Right renal pelvis (tissue), 4 donors: ENCODE results near the gene SCGB3A1. TPM values are rescaled to one million over a fixed set of nuclear protein-coding genes. Genes with fewer than 3 reads are reported as not detected.

ENCODE experiments used
- DNase-seq, 4 donors: peaks; one replicate each; pipeline ENCODE4 v3.0.0-alpha.2; 2013; ENCODE audit warnings: low read depth in 4 of 4, low spot score in 3 of 4, missing footprints in 1 of 4
- polyA plus RNA-seq, 4 donors: library from polyadenylated mRNA; unstranded; fragments of 120-200 nt; gene quantifications; one replicate each; pipeline ENCODE4 v1.2.1, GENCODE V29; 2013; ENCODE audit not compliant: insufficient read length in 4 of 4

Gene SCGB3A1
- polyA plus RNA-seq, 4 donors = 1.3 to 2.4 (median 1.6) TPM

DNA sequence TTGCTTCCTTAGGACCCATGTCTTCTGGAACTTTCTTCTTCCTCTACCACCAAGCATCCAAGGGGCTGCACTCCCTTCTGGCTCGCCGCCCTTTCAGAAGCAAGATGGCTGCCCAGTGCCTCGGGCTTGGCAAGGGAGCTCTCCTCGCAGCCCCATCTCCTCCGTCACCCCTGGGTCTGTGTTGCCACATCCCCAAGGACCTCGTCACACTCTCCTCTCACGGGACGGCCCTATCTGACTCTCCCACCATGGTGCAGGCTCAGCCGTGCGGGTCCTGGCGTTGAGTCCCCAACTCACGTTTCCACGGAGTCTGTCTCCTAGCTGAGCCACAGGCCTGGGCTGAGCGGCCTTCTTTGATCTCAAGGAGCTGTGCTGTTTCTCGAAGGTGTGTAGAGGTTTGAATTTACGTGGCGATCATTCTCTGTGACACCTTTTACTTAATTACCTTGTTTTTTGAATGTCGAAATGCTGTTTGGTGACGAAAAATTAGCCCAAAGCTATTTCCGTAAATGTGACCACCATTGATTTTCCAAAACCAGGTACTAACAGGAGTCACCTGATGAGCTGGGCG, 15.0 kb upstream of the SCGB3A1 start:
- DNase-seq = no peak

DNA sequence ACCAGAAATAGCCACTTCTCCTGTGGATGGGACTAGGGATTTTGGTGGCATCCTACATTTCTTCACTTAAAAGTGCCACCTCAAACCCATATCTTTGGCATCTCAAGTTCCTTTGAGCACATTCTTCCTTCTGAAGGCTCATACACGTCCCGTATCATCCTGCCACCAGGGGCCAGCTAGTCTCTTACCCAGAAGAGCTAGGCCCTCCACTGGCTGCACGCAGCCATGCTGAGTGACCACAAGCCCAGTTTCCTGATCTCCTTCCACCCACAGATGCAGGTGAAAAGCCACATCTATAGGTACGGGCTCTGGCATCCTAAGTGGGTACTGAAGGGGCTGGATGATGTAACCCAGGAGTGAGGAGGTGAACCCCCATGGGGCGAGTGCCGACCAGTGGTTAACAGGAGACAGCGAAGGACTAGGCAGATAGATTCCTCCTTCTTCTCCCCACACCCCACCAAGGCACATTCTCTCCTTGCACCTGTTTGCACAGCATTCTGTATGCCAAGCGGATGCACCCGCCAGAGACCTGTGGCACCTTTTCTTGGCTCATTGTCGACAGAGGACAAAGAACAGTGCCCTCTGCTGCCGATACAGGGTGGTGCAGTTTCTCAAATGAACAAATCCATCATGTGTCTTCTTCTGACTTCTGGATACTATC, 14.4 kb upstream of the SCGB3A1 start:
- no peak for DNase-seq

DNA sequence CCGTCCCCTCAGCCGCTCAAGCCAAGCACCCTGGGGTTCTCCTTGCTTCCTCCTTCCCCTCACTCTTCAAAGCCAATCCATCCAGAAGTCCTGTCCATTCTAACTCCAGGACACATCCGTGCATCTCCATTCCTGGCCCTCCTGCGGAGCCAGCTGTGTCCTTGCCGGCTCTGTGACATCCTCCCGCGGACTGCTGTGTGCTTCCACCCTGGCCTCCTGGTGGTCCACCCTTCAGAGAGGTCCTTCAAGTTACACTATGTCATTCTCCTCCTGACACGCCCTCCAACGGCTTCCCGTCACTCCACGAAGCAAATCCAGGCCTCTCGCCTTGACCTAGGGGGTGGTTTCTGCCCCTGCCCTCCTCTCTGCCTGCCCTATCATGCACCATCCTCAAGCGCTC, 13.0 kb upstream of the SCGB3A1 start:
- DNase-seq = no peak

DNA sequence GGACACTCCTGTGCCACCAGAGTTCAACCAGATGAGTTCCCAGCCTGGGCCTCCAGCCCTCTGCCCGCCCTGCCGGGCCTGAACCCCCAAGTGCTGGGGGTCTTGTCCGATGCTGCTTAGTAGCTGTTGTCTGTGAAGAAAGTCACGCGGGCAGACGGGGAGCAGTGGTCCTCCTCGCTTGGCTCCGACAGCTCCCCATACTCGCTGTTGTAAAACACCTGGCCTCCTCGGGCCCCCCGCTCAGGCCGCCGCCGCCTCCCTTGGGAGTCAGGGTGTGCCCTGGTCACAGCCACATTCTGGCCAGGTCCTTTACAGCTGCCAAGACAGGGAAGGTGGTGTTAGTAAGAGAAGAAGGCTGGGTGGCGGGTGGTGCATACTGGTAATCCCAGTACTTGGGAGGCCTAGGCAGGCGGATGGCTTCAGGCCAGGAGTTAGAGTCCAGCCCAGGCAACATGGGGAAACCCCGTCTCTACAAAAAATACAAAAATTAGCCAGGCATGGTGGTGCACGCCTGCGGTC, 11.8 kb upstream of the SCGB3A1 start:
- DNase-seq = no peak

DNA sequence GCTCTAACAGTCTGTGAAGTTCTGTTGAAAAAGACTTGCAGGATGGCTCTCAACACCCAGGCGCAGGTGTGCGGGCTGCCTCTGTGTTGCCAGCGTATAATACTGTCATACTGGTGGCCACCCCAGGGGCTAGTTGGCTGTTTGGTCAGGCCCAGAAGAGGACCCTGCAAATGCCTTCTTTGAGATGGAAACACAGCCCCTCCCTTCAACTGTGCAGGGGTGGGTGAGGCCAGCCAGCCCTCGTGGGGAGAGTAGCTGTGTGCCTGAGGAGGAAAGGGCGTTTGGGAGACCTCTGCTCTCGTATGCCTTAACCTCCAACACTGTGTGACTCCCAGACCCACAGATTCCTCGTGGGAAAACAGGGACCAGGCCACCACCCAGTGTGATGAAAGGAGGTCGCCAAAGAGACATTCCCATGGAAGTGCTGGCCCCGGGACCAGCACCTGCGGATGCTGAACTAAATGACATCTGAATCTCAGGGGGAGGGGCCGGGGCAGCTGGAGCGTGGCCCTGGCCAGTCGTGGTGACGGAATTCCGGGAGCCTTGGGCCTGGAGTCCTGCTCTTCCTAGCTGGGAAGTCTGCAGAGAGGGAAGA, 11.3 kb upstream of the SCGB3A1 start:
- no peak for DNase-seq

DNA sequence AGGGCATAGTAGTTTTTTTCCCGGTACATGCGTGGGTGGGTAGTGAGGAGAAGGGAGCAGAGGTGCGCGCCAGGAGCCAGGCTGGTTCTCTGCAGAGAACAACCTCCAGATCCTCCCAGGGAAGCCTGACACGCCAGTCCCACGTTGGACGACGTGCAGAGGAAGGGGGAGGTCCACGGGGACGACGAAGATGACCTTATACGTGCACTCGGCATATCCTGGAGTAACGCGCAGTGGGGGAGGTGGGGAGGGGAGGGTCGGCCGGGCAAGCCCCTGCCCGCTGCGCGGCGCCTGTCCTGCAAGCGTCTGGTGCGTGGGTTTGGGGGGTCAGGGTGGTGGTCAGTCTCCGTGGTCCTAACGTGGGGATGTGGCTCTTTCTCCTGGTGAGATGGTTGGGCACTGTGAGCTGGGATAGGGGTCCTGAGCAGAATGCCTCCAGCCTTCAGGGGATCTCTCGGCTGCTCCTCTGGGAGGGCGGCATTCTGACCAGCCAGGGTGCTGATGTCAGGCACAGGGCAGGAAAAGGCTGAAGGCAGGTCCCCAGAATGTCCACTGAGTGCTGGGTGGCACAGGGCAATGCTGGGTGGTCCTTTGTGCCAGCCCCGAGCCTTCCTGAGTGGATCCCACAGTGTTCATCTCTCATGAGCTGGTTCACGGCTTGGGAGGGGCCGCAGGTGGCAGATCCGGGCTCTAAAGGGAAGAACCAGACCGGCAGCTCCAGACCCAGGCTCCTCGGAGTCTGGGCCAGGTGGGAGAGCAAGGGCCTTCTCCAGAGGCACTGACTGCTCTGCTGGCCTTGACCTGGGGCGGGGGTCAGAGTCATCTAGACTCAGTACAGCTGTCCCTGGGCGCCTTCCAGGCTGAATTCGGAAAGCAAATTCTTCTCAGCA, 10.5 kb upstream of the SCGB3A1 start:
- no peak for DNase-seq

DNA sequence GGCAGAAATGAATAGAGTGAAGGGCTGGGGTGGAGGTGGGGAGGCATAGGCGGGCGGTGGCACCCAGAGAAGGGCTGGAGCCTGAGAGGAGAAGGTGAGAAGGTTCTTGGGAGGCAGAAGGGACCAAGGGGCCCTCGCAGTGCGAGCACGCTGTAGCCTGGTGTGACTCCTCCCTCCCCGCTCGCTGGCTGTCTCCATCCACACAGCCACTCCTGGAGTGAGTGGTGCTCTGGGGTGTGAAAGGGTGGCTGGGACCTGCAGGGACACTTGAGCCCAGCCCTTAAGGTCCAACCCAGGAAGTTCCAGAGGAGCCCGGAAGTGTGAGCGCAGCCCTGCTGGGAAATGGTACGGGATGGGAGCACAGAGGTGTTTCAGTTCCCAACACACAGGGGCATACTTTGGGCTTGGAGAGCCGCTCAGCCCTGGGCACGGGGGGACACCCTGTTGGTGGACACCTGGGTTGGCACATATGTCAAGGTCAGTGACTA, 9.3 kb upstream of the SCGB3A1 start:
- no peak for DNase-seq

DNA sequence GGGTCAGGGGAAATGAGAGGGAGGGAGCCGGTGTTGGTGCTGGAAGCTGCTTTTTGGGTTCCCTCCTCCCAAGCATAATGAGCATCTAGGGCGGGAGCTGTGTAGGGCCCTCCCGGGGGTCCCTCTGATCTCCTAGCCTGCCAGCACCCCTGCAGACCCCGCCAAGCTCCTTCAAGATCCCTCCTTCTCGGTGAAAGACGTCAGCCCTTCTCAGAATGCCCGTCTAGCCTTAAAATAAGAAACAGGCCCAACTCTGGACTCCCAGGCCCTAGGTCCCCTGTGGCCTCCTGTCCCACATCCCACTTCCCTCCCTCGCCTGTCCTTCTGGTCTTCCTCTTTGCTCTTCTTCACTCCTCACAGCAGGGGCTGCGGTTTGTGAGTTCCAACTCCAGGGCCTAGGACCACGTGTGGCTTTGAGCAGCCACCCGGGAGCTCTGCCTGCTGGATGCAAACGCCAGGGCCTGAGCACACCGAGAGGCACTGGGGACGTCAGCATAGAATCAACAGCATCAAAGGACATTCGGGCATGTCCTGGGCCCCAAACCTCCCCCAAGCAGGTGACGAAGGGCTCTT, 8.8 kb upstream of the SCGB3A1 start:
- no peak for DNase-seq

DNA sequence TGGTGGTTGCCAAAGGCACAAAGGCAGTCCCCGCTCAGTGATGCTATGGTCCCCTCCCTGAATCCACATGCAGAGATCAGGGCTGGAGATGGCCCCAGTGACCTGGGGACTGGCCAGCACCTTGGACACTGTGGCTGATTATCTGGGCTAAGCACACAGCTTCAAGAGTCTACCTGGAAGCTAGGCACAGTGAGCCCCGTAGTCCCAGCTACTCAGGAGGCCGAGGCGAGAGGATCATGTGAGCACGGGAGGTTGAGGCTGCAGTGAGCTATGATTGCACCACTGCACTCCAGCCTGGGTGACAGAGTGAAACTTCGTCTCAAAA, 8.3 kb upstream of the SCGB3A1 start:
- DNase-seq = no peak

DNA sequence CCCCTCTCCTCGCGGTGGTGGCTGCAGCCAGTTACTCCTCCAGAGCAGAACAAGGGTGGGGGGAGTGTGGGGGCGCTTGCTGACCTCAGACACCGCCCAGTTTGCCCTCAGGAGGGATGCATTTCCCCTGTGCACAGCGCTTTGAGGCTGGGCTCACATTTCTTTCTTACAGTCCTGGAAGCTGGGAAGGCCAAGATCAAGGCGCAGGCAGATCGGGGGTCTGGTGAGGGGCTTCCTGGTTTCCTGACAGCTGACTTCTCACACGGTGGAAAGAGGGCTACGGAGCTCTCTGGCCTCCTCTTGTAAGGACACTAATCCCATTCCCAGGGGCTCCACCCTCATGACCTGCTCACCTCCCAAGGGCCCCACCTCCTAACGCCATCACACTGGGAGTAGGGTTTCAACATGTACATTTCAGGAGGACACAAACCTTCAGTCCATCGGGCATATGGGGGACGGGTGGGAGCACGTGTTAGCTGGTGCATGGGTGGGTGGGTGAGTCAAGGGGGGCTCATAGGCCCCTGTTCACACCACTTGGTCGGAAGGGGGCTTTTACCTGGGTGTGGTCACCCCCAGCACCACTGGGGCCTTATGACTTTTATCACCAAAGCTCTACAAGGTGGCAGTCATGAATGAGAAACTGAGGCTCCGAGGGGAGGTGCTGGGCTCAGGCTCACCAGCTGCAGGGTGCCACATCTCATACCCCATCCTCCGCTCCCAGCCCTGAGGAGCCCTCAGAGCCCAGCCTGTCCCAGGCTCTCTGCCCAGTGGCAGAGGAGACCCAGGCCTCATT, 7.7 kb upstream of the SCGB3A1 start:
- no peak for DNase-seq

DNA sequence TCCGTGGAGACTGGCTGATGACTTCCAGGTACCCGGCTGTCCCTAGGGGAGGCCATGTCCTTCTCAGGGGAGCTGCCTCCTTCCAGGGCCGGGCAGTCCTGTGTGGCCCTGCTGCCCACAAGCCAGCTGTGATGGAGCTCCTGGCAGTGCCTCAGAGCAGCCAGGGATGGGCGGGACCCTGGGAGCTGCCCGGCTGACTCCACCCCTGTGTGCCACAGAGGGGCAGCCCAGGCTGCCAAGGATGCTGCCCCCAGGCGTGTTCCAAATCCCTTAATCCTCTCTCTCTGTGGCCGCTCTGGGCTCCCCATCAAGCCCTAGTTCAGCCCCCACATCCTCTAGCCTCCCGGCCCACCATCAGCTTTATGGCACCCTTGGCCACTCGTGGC, 7.0 kb upstream of the SCGB3A1 start:
- DNase-seq = no peak

DNA sequence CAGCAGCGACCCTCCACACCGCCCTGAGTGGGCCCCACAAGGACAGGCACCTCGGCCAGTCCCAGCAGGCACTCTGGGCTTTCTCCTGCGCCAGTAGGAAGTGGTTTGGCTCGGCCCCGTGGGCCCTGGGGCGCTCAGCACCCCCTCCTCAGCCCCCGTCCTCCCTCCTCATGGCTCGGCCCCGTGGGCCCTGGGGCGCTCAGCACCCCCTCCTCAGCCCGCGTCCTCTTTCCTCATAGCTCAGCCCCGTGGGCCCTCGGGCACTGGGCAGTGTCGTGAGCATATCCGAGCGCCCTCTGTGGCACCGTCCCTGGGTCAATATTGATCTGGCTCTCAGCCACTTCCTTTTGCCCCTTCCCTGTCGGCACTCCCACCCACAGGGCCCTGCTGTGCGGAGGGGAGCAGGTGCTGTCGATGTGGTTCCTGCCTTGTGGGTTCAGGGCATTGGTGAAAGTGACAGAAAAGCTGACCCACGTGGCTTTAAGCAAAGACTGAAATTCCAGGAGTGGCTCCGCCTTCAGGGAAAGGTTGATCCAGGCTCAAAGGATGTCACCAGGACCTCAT, 5.5 kb upstream of the SCGB3A1 start:
- no peak for DNase-seq

DNA sequence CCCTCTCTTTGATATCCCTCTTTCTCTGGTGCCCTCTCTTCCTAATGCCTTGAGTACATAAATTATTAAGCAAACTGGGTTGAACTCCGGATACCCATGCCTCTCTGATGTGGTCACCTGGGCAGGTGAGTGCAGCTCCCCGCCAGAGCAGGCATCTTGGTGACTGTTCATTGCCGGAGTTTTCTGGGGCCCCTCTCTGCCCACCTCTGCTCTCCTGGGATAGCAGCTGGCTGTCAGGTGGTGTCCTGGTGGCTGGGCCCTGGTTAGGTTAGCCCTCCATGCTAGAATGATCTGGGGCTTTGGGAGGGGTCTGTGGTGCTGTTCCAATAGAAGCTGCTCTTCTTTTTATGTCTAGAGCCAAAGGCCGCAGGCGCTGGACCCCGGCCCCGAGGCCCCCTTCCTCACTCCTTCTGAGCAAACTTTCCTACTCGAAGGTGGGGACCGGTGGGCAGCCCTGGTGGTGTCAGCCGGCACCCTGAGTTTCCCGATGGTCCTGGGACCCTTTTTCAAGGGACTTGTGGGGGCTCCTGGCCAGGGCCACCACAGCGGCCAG, 4.9 kb upstream of the SCGB3A1 start:
- DNase-seq = no peak

DNA sequence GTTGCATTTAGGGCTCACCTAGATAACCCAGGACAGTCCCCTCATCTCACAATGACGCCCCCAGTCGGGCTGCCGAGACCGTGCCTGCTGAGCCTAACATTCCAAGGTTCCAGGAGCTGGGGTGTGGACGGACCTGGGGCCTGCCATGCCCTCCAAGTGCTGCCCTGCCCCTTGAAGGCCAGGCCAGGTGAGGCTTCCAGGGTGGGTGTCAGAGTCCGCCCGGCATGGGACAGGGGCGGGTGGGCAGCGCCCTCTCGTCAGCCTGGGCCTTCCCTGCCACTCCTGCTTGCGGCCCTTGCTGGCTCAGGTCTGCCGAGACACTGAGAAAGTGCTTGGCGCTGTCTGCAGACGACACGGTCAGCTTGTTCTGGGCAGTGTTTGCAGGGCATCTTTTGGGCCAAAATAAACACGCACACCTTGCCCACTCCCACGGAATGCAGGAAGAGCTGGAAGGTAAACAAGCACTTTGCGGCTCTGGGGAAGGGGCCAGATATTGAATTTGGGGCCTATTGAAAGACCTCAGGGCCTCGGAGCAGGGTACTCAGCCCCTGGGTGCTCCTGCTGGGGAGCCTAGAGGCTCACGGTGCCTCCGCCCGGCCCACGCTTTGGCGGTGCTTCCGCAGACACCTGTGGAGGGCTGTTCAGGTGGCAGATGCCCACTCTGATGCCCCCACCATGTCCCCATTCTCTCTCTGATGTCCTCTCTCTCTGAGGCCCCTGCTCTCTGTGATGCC, 4.2 kb upstream of the SCGB3A1 start:
- DNase-seq = no peak

DNA sequence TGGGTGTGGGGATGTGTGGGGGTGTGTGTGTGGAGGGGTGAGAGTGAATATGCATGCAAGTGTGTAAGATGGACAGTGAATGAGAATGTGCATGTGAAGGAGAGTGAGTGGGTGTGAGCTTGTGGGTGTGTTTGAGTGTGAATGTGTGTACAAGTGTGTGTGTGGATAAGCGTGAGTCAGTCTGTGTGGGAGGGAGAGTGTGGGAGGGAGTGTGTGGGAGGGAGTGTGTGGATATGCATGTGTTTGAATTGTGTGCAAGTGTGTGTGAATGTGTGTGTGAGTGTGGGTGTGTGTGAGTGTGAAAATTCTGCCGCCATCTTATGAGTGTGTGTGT, 3.7 kb upstream of the SCGB3A1 start:
- DNase-seq = no peak

DNA sequence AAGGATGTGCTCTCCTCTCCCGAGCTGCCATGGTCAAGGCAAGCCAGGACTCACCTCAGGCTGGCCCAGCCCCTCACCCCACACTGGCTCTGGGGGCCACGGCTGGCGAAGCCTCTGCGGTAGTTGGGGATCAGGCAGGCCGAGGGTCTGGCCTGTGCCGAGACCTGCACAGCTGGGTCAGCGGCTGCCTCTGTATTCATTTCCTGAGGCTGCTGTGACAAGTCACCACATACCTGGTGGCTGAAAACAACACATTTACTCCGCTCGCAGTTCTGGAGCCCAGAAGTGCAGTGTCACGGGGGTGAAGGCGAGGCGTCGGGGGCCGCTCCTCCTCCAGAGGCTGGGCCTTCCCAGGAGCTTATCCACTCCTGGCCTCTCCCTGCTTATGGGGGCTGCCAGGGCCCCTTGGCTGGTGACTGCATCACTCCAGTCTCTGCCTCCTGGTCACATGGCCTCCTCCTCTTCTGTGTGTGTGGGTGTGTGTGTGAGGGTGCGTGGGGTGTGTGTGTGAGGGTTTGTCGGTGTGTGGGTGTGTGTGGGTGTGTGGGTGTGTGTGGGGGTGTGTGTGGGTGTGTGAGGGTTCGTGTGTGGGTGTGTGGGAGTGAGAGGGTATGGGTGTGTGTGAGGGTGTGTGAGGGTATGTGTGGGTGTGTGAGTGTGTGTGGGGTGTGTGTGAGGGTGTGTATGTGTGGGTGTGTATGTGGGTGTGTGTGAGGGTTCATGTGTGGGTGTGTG, 3.2 kb upstream of the SCGB3A1 start:
- DNase-seq = no peak

DNA sequence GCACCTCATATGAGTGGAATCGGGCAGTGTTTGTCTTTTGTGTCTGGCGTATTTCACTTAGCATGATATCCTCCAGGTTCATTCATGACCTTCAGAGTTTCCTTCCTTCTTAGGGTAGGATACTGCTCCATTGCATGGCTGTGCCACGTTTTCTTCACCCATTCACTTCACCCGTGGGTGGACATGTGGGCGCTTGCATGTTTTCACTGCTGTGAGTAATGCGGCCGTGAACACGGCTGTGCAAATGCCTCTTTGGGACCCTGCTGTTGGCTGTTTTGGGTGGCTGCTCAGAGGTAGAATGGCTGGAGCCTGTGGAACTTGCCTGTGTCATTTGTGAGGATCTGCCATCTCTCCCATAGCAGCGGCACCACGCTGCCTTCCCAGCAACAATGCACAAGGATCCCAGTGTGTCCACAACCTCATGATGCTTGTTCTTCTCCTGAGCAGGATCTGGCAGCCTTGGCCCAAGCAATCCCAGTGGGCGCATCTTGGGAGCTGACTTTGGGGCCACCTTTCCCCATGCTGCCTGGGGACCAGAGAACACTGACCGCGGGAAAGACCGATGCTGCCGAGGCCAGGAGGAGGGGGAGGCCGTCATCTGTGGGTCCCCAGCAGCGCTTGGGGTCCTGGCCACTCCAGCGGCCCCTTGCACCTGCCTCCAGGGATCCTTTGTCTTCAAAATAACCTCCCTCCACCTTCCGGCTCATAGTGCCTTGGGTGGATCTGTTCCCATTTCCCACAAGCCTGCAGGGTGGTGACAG, 2.3 kb upstream of the SCGB3A1 start:
- no peak for DNase-seq

DNA sequence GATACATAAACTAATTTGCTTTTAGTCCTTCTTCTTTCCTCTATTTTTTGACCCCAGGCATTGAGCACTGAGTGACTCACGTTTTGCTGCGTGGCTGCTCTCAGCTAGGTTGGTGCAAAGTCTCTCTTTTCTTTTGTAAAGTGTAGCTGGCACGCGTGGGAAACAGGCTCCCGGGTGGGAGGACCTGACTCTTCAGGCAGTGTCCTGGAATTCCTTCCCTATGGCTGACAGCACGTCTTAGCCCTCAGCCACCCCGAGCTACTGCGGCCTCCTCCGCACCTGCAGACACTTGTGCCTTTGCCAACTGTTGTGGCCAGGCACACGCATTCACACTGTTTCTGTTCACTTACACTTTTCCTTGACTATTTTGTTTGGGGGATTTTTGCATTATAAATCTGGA, 877 bp upstream of the SCGB3A1 start:
- DNase-seq = no peak
